HAP-1 (cell line): ENCODE data around the gene GLT8D2.

Source experiments
- DNase-seq, 2 experiments: peaks; one replicate each; pipeline ENCODE4 v3.0.0-alpha.2; 2016 to 2020; ENCODE audit warnings: low spot score in 2 of 2
- H3K27me3 ChIP-seq: fragments of 250-450 bp; sonication (Bioruptor Pico); 2 replicates; pipeline ENCODE4 v1.5.1; 2020; ENCODE audit warnings: low read depth, mild to moderate bottlenecking, moderate library complexity
- H3K36me3 ChIP-seq: fragments of 250-450 bp; sonication (Bioruptor Pico); replicated peaks from 2 replicates; pipeline ENCODE4 v1.5.1; 2020; ENCODE audit warnings: mild to moderate bottlenecking
- H3K4me1 ChIP-seq: fragments of 250-450 bp; sonication (Bioruptor Pico); 2 replicates; pipeline ENCODE4 v1.5.1; 2020; ENCODE audit warnings: mild to moderate bottlenecking
- H3K4me3 ChIP-seq: fragments of 250-450 bp; sonication (Bioruptor Pico); 2 replicates; pipeline ENCODE4 v1.5.1; 2020; ENCODE audit warnings: mild to moderate bottlenecking, moderate library complexity
- H3K9me3 ChIP-seq: fragments of 250-450 bp; sonication (Bioruptor Pico); 2 replicates; pipeline ENCODE4 v1.5.1; 2020; ENCODE audit warnings: mild to moderate bottlenecking, moderate library complexity
- in situ Hi-C: fragments of 300-500 bp; cut with MboI; formaldehyde crosslinking; loops from 3 replicates; pipeline ENCODE4 v1.14.3; 2020; ENCODE audit warnings: low sequenced_read_pairs, inconsistent platforms, mixed read lengths

GLT8D2 gene

DNA sequence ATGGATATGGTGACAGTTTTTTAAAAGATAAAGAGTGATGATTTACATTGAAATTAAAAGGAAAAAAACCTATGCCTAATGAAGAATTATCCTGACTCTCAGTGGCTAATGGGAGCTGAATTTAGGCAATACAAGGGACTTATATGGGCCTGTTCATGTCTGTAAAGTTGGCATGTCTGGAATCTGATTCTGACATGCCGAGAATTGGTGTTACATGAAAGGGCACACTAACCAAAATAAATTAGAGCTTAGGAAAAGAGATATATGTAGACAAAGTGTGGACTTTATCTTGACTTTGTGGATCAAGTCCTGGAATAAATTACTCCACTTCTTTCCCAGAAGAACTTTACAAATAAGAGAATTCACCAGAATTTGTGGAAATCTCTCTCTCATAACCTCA is 83.3 kb downstream of the GLT8D2 start:
- Histone ChIP-seq H3K27me3 (no peaks in the 10 kb centered on the region), H3K9me3 (no peaks in the 10 kb centered on the region), H3K4me3 (peak overlapping the region; percentile 98), H3K36me3 (peaks cover 21% of the 10 kb centered on the region), H3K4me1 (peaks cover 7% of the 10 kb centered on the region)
- DNase-seq, result no peak
- in situ Hi-C loops, result no loop called here

DNA sequence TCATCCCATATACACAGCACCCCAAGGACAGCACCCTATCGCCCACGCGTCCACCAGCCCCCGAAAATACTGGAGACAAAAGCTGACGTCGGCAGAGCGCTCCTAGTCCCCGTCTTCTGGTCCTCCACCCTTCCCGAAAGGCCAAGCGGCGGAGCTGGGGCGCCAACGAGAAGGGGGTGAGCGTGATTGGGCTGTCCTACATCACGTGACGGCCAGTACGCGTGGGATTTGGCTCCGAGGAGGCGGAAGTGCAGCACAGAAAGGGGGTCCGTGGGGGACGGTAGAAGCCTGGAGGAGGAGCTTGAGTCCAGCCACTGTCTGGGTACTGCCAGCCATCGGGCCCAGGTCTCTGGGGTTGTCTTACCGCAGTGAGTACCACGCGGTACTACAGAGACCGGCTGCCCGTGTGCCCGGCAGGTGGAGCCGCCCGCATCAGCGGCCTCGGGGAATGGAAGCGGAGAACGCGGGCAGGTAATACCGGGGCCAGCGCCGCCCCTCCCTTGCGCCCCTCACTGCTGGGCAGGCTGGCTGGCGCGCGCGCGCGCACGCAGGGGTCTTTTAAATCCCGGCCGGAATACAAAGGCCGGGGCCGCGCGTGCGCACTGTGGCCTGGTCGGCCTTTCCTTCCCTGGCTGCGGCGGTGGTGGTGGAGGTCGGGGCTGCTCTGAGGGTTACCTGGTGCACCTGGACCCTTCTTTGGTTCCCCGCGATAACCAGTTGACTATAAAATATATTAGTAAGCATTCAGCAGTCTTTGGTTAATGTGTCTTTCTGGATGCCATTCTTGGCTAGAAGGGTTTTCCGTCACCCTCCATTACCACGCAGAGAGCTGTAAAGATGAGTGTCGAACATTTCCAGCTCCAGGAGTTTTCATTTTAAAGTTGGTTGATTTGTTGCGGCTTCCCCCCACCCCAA is 84.1 kb downstream of the GLT8D2 start, which contains the start of gene TDG:
TDG (plus strand) TSS at position 283 of the 915 bp plus-strand sequence; CDS start at position 449, 166 bp downstream.
- in situ Hi-C loops, result no loop called here
- peak; percentile 98 for DNase-seq
- Histone ChIP-seq H3K36me3 (peaks cover 19% of the 10 kb centered on the region), H3K4me1 (peaks cover 7% of the 10 kb centered on the region), H3K27me3 (no peaks in the 10 kb centered on the region), H3K4me3 (peak within 1 kb of the TSS; percentile 98), H3K9me3 (no peaks in the 10 kb centered on the region)

DNA sequence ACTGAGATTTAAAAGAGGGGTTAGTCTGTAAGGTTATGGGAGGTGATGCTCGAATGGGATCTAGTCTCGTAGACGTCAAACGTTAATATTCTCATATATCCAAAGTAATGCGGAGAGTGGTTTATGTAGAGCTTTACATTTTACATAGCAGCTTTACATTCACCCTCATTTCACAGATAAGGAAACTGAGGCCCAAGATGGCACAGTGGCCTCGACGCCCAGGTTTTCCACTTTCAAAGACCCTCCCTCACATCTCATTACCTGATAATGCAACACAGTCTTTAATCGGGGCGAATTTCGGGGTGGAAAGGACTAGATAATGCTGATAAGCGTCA is 84.8 kb downstream of the GLT8D2 start:
- peak overlapping the region; percentile 98 for H3K4me3 ChIP-seq
- in situ Hi-C loops, result no loop called here
- no peak for DNase-seq

DNA sequence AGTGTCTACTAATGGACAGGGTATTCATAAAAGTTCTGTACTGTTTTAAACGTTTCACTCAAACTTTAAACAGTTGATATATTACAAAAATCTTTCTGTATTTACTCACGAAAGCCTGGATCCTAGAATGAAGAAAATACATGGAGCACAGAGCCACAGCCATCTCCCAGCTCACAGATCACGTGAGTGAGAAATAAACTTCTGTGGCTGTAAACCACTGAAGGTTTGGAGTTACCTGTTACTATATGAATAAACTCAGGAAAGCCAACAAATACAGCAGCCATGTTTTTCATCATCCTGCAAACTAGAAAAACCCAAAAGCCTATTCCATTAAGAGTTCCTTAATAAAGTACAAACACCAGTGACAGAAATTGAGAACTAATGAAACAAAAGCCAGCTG is 85.2 kb downstream of the GLT8D2 start:
- H3K36me3 ChIP-seq, result peaks cover 18% of the 10 kb centered on the region

More for the DNA sequence above, 84.8 kb downstream of the GLT8D2 start:
- peaks cover 7% of the 10 kb centered on the region for H3K4me1 ChIP-seq
- peaks cover 19% of the 10 kb centered on the region for H3K36me3 ChIP-seq
- no peaks in the 10 kb centered on the region for H3K27me3 ChIP-seq
- no peaks in the 10 kb centered on the region for H3K9me3 ChIP-seq

DNA sequence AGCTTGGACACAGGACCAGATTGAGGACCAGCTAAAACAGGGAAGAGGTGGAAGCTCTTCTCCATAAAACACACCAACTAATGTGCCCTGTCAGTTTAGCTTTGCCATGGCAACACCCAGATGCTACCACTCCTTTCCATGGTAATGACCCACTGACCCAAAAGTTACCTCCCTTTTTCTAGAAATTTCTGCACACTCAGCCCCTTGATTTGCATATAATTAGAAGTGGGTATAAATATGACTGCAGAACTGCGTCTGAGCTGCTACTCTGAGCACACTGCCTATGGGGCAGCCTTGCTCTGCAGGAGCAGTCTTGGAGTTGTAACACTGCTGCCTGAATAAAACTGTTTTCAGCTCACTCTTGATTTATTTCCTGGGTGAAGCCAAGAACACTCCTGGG is 87.5 kb downstream of the GLT8D2 start:
- no peaks in the 10 kb centered on the region for H3K9me3 ChIP-seq
- in situ Hi-C loops, result no loop called here
- no peaks in the 10 kb centered on the region for H3K27me3 ChIP-seq
- peaks cover 8% of the 10 kb centered on the region for H3K4me1 ChIP-seq
- no peak overlapping the region for H3K4me3 ChIP-seq
- no peak for DNase-seq
- no peaks in the 10 kb centered on the region; the same call in 1 of the 2 replicates for H3K36me3 ChIP-seq

More for the DNA sequence above, 85.2 kb downstream of the GLT8D2 start:
- no peak for DNase-seq
- H3K27me3 ChIP-seq, result no peaks in the 10 kb centered on the region
- in situ Hi-C loops, result no loop called here
- peak overlapping the region; percentile 98 for H3K4me3 ChIP-seq
- peaks cover 7% of the 10 kb centered on the region for H3K4me1 ChIP-seq
- no peaks in the 10 kb centered on the region for H3K9me3 ChIP-seq

DNA sequence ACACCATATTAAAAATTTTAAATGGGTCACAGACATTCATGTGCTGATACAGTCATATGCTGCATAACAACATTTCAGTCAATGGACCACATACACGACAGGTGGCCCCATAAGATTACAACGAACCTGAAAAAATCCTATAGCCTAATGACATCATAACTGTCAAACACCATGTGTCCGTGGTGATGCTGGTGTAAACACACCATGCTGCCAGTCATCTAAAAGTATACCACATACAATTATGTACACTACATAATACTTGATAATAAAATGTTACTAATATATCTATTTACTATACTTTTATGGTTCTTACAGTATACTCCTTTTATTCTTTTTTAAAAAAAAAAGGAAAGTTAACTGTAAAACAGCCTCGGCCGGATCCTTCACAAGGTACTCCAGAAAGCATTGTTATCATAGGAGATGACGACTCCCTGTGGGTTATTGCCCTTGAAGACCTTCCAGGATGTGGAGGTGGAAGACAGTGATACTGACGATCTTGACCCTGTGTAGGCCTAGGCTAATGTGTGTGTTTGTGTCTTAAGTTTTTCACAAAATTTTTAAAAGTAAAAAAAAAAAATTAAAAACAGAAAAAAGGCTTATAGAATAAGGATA is 89.3 kb downstream of the GLT8D2 start:
- in situ Hi-C loops, result no loop called here
- no peaks in the 10 kb centered on the region for H3K27me3 ChIP-seq
- no peaks in the 10 kb centered on the region; the same call in 1 of the 2 replicates for H3K36me3 ChIP-seq
- no peak overlapping the region for H3K4me3 ChIP-seq
- no peaks in the 10 kb centered on the region for H3K9me3 ChIP-seq
- DNase-seq, result no peak
- H3K4me1 ChIP-seq, result peaks cover 6% of the 10 kb centered on the region

DNA sequence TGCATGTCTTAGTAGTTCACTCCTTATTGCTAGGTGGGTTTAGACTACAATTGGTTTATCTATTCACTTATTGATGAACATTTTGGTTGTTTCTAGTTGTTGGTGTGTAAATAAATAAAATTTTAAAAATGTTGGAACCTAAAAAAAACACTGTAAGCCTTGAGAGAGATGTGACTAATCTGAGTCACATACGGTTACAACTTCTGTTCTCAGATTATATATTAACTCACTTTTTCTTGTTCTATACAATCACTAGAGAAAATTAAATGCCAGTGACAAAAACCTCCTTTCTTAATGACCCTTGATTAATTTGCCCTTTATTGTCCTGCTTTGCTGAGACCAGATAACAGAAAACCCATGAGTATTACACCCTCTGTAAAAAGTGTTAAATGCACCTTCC is 91.4 kb downstream of the GLT8D2 start:
- in situ Hi-C loops, result no loop called here
- H3K9me3 ChIP-seq, result no peaks in the 10 kb centered on the region
- H3K36me3 ChIP-seq, result peaks cover 15% of the 10 kb centered on the region
- H3K4me3 ChIP-seq, result no peak overlapping the region
- H3K27me3 ChIP-seq, result no peaks in the 10 kb centered on the region
- no peak for DNase-seq
- peaks cover 15% of the 10 kb centered on the region for H3K4me1 ChIP-seq

DNA sequence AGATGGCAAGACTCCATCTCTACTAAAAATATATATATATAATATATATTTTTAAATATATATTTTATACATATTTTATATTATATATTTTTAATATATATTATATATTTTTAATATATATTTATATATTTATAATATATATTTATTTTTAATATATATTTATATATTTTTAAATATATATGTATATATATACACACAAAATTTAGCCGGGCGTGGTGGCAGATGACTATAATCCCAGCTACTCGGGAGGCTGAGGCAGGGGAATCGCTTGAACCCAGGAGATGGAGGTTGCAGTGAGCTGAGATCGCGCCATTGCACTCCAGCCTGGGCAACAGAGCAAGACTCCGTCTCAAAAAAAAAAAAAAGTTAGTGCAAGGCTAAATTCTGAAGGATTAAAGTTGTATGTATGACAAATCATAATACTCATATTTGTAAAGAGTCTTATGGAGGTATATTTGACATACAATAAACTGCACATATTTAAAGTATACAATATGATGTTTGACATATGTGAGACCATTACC is 92.1 kb downstream of the GLT8D2 start:
- in situ Hi-C loops, result no loop called here

DNA sequence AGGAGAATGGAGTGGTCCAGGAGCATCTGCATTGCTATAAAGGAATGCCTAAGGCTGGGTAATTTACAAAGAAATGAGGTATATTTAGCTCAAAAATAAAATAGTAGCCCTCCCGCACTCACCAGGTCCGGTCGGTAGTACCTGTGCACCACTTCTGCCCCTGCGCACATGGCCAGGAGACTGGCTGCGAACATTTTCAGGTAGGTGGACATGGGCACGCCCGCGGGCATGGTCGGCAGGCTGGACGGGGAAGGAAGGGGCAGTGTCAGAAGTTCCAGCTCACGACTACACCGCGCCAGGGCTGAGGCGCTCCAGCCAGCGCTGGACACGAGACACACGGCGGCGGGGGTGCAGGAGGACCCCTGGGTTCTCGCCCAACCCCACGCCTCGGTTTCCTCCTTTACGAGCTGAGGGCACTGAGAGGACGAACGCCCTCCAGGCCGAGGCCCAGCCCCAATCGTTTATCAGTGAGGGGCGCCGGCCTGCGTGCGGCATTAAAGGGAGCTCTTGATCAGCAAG is 93.4 kb downstream of the GLT8D2 start:
- in situ Hi-C loops, result no loop called here
- DNase-seq, result peak in 1 of 2 experiments; percentile 15
- no peaks in the 10 kb centered on the region for H3K27me3 ChIP-seq
- H3K36me3 ChIP-seq, result peaks cover 36% of the 10 kb centered on the region
- no peaks in the 10 kb centered on the region for H3K9me3 ChIP-seq
- H3K4me1 ChIP-seq, result peaks cover 15% of the 10 kb centered on the region
- H3K4me3 ChIP-seq, result peak overlapping the region; percentile 84

More for the DNA sequence above, 92.1 kb downstream of the GLT8D2 start:
- Histone ChIP-seq H3K27me3 (no peaks in the 10 kb centered on the region), H3K9me3 (no peaks in the 10 kb centered on the region), H3K4me1 (peaks cover 15% of the 10 kb centered on the region), H3K4me3 (peak overlapping the region; percentile 84), H3K36me3 (peaks cover 22% of the 10 kb centered on the region)
- DNase-seq, result no peak

DNA sequence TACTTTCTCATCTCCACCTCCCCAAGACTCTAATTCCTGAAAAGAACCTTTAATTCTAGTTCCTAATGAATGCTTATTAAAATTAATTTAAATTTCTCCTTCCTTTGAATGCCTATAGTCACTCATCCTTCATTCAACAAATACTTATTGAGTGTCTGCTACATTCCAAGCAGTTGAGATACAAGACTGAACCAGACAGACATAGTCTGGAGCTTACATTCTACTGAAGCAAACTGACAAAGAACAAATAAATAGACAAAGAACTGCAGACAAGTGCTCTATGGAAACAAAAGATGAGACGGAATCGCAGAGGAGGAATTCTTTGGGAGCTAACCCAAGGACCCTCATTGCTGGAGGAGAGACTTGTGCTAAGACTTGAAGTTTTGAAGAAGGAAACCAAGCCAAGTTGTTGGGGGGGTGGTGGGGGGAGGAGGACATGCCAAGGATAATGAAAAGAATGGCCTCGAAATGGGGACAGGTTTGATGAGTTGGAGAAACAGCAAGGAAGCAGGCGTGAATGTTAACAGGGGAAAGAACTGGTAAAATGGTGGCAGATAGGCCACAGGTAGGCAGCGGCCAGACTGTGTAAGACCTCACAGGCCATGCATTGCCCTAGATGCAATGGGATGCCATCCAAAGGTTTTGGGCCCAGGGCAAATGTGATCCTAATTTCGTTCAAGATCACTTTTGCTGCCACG is 94.0 kb downstream of the GLT8D2 start:
- H3K36me3 ChIP-seq, result peaks cover 42% of the 10 kb centered on the region
- no peaks in the 10 kb centered on the region; the same call in 1 of the 2 replicates for H3K9me3 ChIP-seq
- H3K4me1 ChIP-seq, result peaks cover 15% of the 10 kb centered on the region
- H3K27me3 ChIP-seq, result no peaks in the 10 kb centered on the region
- DNase-seq, result peak in 1 of 2 experiments; percentile 47
- H3K4me3 ChIP-seq, result peak overlapping the region; percentile 84
- in situ Hi-C loops, result no loop called here

DNA sequence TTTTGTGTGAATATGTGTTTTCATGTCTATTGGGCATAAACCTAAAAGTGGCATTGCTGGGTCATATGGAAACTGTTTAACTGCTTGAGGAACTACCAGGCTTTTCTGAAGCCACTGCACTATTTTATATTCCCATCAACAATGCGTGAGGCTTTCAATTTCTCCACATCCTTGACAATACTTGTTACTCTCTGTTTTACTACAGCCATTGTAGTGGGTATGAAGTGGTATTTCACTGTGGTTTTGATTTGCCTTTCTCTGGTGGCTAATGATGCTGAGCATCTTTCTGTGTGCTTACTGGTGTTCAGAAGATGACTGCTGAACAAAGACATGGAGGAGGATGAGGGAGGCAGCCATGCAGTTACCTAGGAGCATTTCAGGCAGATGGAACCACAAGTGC is 97.5 kb downstream of the GLT8D2 start:
- Histone ChIP-seq H3K36me3 (peaks cover 73% of the 10 kb centered on the region), H3K4me3 (no peak overlapping the region), H3K27me3 (no peaks in the 10 kb centered on the region), H3K4me1 (peaks cover 10% of the 10 kb centered on the region), H3K9me3 (no peaks in the 10 kb centered on the region; the same call in 1 of the 2 replicates)
- in situ Hi-C loops, result no loop called here
- DNase-seq, result no peak

DNA sequence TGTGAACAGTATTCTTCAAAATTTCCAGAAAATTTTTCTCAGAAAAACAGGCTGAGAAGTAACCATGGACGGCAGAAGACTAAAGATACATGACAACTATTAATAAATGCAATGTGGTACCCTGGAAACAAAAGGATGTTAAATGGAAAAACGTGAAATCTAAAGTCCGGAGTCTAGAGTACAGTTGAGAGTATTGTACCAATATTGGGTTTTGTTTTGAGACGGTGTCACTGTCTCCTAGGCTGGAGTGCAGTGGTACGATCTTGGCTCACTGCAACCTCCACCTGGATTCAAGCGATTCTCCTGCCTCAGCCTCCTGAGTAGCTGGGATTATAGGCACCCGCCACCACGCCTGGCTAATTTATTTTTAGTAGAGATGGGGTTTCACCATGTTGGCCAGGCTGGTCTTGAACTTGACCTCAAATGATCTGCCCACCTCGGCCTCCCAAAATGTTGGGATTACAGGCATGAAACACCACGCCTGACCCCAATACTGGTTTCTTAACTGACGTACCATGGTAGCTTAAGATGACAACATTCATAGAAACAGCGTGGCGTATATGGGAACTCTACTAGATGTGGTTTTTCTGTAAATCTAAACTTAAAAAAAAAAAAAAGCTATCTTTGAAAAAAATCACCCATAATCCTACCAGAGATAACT is 101.1 kb downstream of the GLT8D2 start:
- no peak for DNase-seq
- Histone ChIP-seq H3K4me1 (no peaks in the 10 kb centered on the region), H3K27me3 (no peaks in the 10 kb centered on the region), H3K4me3 (no peak overlapping the region), H3K36me3 (peaks cover 97% of the 10 kb centered on the region), H3K9me3 (no peaks in the 10 kb centered on the region; the same call in 1 of the 2 replicates)
- in situ Hi-C loops, result no loop called here
